Neutrophil (primary cell): ENCODE measurements around the gene RAB6A.

Experiments
- H3K27ac ChIP-seq: fragments of 200-600 bp; sonication (generic); 2 replicates; pipeline ENCODE4 v1.5.1; 2016; ENCODE audit warnings: mild to moderate bottlenecking, moderate library complexity
- H3K27me3 ChIP-seq: fragments of 200-600 bp; sonication (generic); 2 replicates; pipeline ENCODE4 v1.6.0; 2016; ENCODE audit warnings: mild to moderate bottlenecking
- H3K36me3 ChIP-seq: fragments of 200-600 bp; sonication (generic); 2 replicates; pipeline ENCODE4 v1.5.1; 2017
- H3K4me1 ChIP-seq, 2 experiments: fragments of 200-600 bp in 1 of 2; sonication (generic) in 1 of 2; 1 replicate in 1 of 2; 2 replicates in 1 of 2; pipeline versions ENCODE4 v1.5.1 to v1.6.1; 2013 to 2016; ENCODE audit warnings: low read depth in 1 of 2, low read length in 1 of 2, mild to moderate bottlenecking in 1 of 2, moderate library complexity in 1 of 2; ENCODE audit not compliant: control insufficient read depth in 1 of 2, insufficient read depth in 1 of 2
- H3K4me3 ChIP-seq, 2 experiments: fragments of 200-600 bp in 1 of 2; sonication (generic) in 1 of 2; 1 replicate in 1 of 2; 2 replicates in 1 of 2; pipeline ENCODE4 v1.5.1; 2013 to 2016; ENCODE audit warnings: low read depth in 1 of 2, low read length in 1 of 2, mild to moderate bottlenecking in 1 of 2, moderate library complexity in 1 of 2
- H3K9me3 ChIP-seq: fragments of 200-600 bp; sonication (generic); 2 replicates; pipeline ENCODE4 v1.5.1; 2016
- CTCF ChIP-seq: fragments of 200-600 bp; sonication (generic); IDR thresholded peaks from 2 replicates; pipeline ENCODE4 v1.5.1; 2016; ENCODE audit warnings: antibody characterized with exemption

Gene RAB6A

GRCh38 chr11:73641668-73642067 lies 119.2 kb downstream of the RAB6A start:
- peaks cover 7 to 8% of the 10 kb centered on the region in 2 experiments for H3K4me1 ChIP-seq

GRCh38 chr11:73640592-73640991 lies 120.3 kb downstream of the RAB6A start:
- Histone ChIP-seq H3K4me1 (peaks cover 5 to 7% of the 10 kb centered on the region in 2 experiments), H3K4me3 (no peak overlapping the region), H3K27ac (no peak overlapping the region), H3K27me3 (peaks cover 21% of the 10 kb centered on the region), H3K36me3 (no peaks in the 10 kb centered on the region), H3K9me3 (no peaks in the 10 kb centered on the region)
- TF ChIP-seq CTCF, result no peak

More at GRCh38 chr11:73641668-73642067, 119.2 kb downstream of the RAB6A start:
- no peaks in the 10 kb centered on the region for H3K9me3 ChIP-seq
- H3K4me3 ChIP-seq, result no peak overlapping the region
- TF ChIP-seq CTCF, result no peak
- H3K27me3 ChIP-seq, result peaks cover 31% of the 10 kb centered on the region
- H3K36me3 ChIP-seq, result no peaks in the 10 kb centered on the region
- H3K27ac ChIP-seq, result no peak overlapping the region

GRCh38 chr11:73637012-73637411 lies 123.9 kb downstream of the RAB6A start:
- peaks cover 6% of the 10 kb centered on the region in 2 experiments for H3K4me1 ChIP-seq
- H3K27me3 ChIP-seq, result peaks cover 15% of the 10 kb centered on the region
- H3K4me3 ChIP-seq, result no peak overlapping the region
- no peaks in the 10 kb centered on the region for H3K36me3 ChIP-seq
- H3K9me3 ChIP-seq, result no peaks in the 10 kb centered on the region
- H3K27ac ChIP-seq, result no peak overlapping the region
- TF ChIP-seq CTCF, result no peak

DNA sequence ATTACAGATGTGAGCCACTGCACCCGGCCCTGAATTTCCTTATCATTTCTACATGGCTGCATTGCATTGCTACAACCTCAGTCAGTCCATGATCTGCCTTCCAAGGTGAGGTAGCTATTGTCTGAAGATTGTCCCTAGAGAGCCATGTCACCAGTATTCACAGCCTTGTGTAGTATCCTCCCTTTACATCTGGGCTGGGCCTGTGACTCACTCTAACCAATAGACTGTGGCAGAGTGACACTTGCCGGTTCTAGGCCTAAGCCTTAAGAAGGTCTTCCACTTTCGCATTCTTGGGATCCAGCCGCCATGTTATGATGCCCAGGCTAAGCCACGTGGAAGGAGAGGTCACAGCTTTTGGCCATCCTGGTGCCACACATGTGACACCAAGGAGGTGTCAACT lies 124.6 kb downstream of the RAB6A start:
- Histone ChIP-seq H3K36me3 (no peaks in the 10 kb centered on the region), H3K27me3 (peaks cover 13% of the 10 kb centered on the region), H3K4me1 (peaks cover 6% of the 10 kb centered on the region in 2 experiments), H3K4me3 (no peak overlapping the region), H3K27ac (no peak overlapping the region), H3K9me3 (no peaks in the 10 kb centered on the region)
- TF ChIP-seq CTCF, result no peak

GRCh38 chr11:73635721-73636120 lies 125.2 kb downstream of the RAB6A start:
- TF ChIP-seq CTCF, result no peak
- Histone ChIP-seq H3K4me1 (peaks cover 6% of the 10 kb centered on the region in 2 experiments), H3K27ac (no peak overlapping the region), H3K9me3 (no peaks in the 10 kb centered on the region), H3K36me3 (no peaks in the 10 kb centered on the region), H3K4me3 (no peak overlapping the region), H3K27me3 (peaks cover 8% of the 10 kb centered on the region)

DNA sequence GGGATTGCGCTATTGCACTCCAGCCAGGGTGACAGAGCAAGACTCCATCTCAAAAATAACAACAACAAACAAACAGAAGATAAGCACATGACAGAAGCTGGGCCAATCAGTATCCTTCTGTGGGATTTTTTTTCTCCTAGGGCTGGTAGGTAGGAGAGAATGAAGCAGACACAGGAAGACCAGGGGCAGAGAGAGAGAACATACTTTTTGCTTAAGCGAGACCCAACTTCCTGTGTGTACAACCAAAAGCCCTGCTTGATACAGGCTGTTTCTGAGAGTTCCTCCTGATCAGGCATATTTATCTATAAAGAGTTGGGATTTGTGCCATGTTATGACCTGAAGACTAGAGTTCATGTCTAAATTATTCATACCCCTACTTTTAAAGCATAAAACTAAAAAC lies 126.9 kb downstream of the RAB6A start:
- H3K4me3 ChIP-seq, result no peak overlapping the region
- H3K4me1 ChIP-seq, result peaks cover 6% of the 10 kb centered on the region in 2 experiments
- H3K27me3 ChIP-seq, result no peaks in the 10 kb centered on the region
- no peak overlapping the region for H3K27ac ChIP-seq
- H3K36me3 ChIP-seq, result no peaks in the 10 kb centered on the region
- no peak for TF ChIP-seq CTCF
- no peaks in the 10 kb centered on the region for H3K9me3 ChIP-seq
